Measurements from ENCODE around the gene PRDM9.

PRDM9 gene

GRCh38 chr5:23528677-23529076 is 21.3 kb downstream of the PRDM9 start:
- DNase-seq = no peak

GRCh38 chr5:23530571-23530970 is 23.2 kb downstream of the PRDM9 start:
- no peak for DNase-seq

- no peak for DNase-seq
These were observed 63.6 kb downstream of the PRDM9 start for GRCh38 chr5:23571059-23571458.
